Medulla oblongata (tissue), 1 donor: Measurements from ENCODE around the gene FAU.

Experiments used
- DNase-seq: peaks from one replicate; pipeline ENCODE4 v3.0.0-alpha.2; 2015; ENCODE audit errors: extremely low spot score

The FAU gene

GRCh38 chr11:65083134-65083833 lies 38.6 kb downstream of the FAU start:
- no peak for DNase-seq

DNA sequence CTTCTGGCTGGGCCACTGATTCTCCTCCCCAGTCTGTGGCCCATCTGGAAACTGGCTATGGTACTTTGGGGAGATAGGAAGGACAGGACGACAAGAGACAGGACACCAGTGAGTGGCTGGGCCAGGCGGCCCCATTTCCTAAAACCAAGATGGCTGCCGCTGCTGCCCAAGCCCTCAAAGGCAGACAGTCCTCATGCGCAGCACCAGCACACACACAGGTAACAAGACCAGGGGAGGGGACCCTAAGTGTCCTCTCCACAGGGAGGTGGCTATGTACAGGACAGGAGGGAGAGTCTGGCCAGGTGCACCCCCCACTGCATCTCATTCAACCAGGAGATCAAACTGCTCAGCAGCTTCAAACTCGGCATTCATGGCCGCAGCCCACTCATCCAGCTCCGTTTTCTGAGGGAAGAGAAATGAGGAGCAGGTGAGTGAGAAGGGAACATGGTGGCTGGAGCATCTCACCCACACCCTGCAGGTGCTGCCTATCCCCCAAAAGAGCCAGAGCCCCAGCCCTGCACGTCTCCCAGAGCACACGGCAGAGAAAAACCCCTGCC lies 43.1 kb downstream of the FAU start:
- DNase-seq = no peak

DNA sequence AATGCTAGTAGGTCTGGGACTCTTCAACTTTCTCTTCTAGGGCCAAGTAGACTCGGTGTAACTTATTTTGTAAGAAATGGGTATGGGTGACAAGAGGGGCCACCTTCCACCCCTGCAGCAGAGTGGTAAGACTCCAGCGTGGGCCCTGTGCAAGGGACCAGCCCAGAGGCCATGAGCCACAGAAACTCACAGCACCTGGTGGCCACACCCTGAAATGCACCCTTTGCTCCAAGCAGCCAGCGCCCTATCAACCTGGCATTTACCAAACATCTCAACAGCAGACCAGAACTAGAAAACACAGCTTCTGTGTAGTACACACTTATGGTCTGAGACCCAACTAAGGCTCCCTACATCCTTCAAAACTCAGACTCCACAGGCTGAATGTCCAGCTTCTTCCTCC lies 43.8 kb downstream of the FAU start:
- DNase-seq = no peak

DNA sequence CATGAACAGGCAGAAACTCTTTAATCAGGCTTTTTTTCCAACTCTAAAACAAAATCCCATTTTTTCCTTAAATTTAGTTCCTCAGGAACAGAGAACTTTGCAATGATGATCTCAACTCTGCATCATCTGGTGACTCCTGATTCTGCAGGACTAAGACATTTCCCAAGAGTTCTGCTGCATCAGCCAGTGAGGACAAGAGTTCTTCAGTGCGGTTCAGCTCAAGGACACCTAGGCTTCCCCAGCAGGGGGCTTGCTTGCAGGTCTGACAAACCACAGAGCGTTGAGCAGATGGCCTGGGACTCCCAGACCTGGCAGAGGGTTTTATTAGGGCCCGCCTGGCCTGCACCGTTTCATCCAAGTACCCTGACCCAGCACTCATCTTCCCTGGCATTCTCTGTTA lies 44.5 kb downstream of the FAU start:
- DNase-seq = no peak

DNA sequence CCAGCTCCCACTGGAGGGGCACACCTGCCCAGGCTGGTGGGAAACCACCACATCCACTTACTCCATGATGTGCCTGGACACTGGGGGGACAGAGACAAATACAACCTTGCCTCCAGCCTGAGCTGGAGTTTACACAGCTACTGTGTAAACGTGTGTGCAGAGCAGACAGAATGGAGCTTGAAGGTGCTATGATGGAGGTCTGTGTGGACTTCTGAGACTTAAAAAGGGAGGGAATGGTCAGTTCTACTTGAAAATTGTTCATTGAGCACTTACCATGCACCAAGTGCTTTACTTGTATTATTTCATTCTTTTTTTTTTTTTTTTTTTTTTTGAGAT lies 49.3 kb downstream of the FAU start:
- DNase-seq = no peak

- no peak for DNase-seq
Observed at GRCh38 chr11:65071907-65072630, 49.9 kb downstream of the FAU start.
